Gastroesophageal sphincter (tissue), 4 donors: Measurements from ENCODE around the gene GRIA3. TPM values are rescaled to one million over a fixed set of nuclear protein-coding genes. Genes with fewer than 3 reads are reported as not detected.

ENCODE experiments used
- ATAC-seq: fragments of 150-250 bp; one replicate; pipeline ENCODE4 v1.9.1; 2016; ENCODE audit warnings: mild to moderate bottlenecking, moderate library complexity
- H3K27ac ChIP-seq, 4 donors: fragments of 200-600 bp; sonication (generic) in 3 of 4; 1 replicate in 3 of 4; 2 replicates in 1 of 4; pipeline ENCODE4 v1.5.1; 2016 to 2019
- H3K27me3 ChIP-seq: fragments of 200-600 bp; sonication (generic); one replicate; pipeline ENCODE4 v1.5.1; 2019
- H3K36me3 ChIP-seq, 2 donors: fragments of 200-600 bp; sonication (generic); one replicate each; pipeline ENCODE4 v1.5.1; 2019; ENCODE audit warnings: control low read depth in 1 of 2
- H3K4me1 ChIP-seq, 3 donors: fragments of 200-600 bp; sonication (generic); 1 replicate in 2 of 3; 2 replicates in 1 of 3; pipeline ENCODE4 v1.5.1; 2016 to 2019; ENCODE audit warnings: control low read depth in 2 of 3
- H3K4me3 ChIP-seq, 2 donors: fragments of 200-600 bp; sonication (generic); one replicate each; pipeline ENCODE4 v1.5.1; 2019; ENCODE audit warnings: mild to moderate bottlenecking in 1 of 2, moderate library complexity in 1 of 2
- H3K9me3 ChIP-seq, 3 donors: fragments of 200-600 bp; sonication (generic); one replicate each; pipeline ENCODE4 v1.5.1; 2017 to 2019; ENCODE audit warnings: control low read depth in 2 of 3
- CTCF ChIP-seq, 4 experiments: fragments of 200-600 bp in 2 of 4; fragments of 450-650 bp in 2 of 4; sonication (generic) in 1 of 4; IDR thresholded peaks; one replicate each; pipeline ENCODE4 v1.5.1; 2017 to 2019; ENCODE audit warnings: antibody characterized with exemption in 4 of 4, mild to moderate bottlenecking in 2 of 4, moderate library complexity in 2 of 4
- EP300 ChIP-seq: sonication (generic); formaldehyde crosslinking; IDR thresholded peaks from one replicate; pipeline ENCODE4 v1.6.1; 2017; ENCODE audit warnings: antibody characterized with exemption, mild to moderate bottlenecking
- POLR2A ChIP-seq, 2 donors: fragments of 450-650 bp; IDR thresholded peaks; one replicate each; pipeline ENCODE4 v1.6.1; 2017; ENCODE audit warnings: antibody characterized with exemption in 2 of 2, mild to moderate bottlenecking in 2 of 2, moderate library complexity in 1 of 2
- POLR2AphosphoS5 ChIP-seq: sonication (generic); formaldehyde crosslinking; IDR thresholded peaks from one replicate; pipeline ENCODE4 v1.6.1; 2017; ENCODE audit warnings: antibody characterized with exemption
- WGBS, 2 donors: methylation state at CpG; one replicate each; pipeline ENCODE4 v1.1.5; 2018; ENCODE audit warnings: low coverage in 1 of 2; 5-methylcytosine and 5-hydroxymethylcytosine counted together
- total RNA-seq, 4 donors: library from RNA; depleted of rRNA; stranded (reverse); fragments of >200 nt; gene quantifications; one replicate each; pipeline ENCODE4 v1.1.0, GENCODE V29; 2016

Gene GRIA3
- total RNA-seq, 4 donors from 2014 or later: 0.07 to 2.5 (median 1.1) TPM

GRCh38 chrX:123170546-123170945 is 13.5 kb upstream of the GRIA3 start:
- WGBS, 2 donors: 45 to 67% methylated on average over 3 to 7 of the region's 7 CpGs
- no peaks in the 10 kb centered on the region for H3K9me3 ChIP-seq
- H3K27me3 ChIP-seq: no peaks in the 10 kb centered on the region
- no peak for TF ChIP-seq POLR2A (IDR thresholded peaks at IDR 0.05)
- TF ChIP-seq EP300: no peak
- TF ChIP-seq POLR2AphosphoS5: no peak
- no peak for TF ChIP-seq CTCF (IDR thresholded peaks at IDR 0.05)
- H3K27ac ChIP-seq: no peak overlapping the region
- no peaks in the 10 kb centered on the region for H3K4me1 ChIP-seq
- ATAC-seq: no peak
- no peaks in the 10 kb centered on the region for H3K36me3 ChIP-seq
- H3K4me3 ChIP-seq: no peak overlapping the region

DNA sequence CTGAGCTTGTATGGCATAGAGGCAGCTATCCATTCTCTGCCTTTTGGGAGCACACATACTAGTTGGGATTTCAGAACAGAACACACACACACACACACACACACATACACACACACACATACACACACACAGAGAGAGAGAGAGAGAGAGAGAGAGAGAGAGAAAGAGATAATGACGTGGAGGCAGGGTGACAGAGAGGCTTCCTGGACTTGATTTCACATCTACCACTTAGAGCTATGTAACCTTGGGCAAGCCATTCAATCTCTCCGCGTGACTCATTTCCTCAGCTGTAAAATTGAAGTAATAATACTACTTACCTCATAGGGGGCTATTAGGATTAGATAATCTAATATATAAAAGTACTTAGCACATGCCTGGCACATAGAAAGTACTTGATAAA is 12.3 kb upstream of the GRIA3 start:
- 50 to 68% methylated on average over 3 of the region's 3 CpGs for WGBS, 2 donors
- Histone ChIP-seq H3K27me3 (no peaks in the 10 kb centered on the region), H3K9me3 (no peaks in the 10 kb centered on the region), H3K27ac (no peak overlapping the region), H3K4me1 (no peaks in the 10 kb centered on the region), H3K4me3 (no peak overlapping the region), H3K36me3 (no peaks in the 10 kb centered on the region)
- TF ChIP-seq CTCF (IDR thresholded peaks at IDR 0.05) (no peak), EP300 (no peak), POLR2AphosphoS5 (no peak), POLR2A (IDR thresholded peaks at IDR 0.05) (no peak)
- ATAC-seq: no peak

GRCh38 chrX:123172869-123173268 is 11.2 kb upstream of the GRIA3 start:
- no peaks in the 10 kb centered on the region for H3K9me3 ChIP-seq
- no peak for TF ChIP-seq CTCF (IDR thresholded peaks at IDR 0.05)
- no peak for TF ChIP-seq POLR2AphosphoS5
- TF ChIP-seq EP300: no peak
- no peak for TF ChIP-seq POLR2A (IDR thresholded peaks at IDR 0.05)
- H3K27me3 ChIP-seq: no peaks in the 10 kb centered on the region
- no peak overlapping the region for H3K27ac ChIP-seq
- no peaks in the 10 kb centered on the region for H3K36me3 ChIP-seq
- H3K4me3 ChIP-seq: no peak overlapping the region
- H3K4me1 ChIP-seq: no peaks in the 10 kb centered on the region
- no peak for ATAC-seq
- WGBS, 2 donors: 73 to 100% methylated on average over 2 of the region's 2 CpGs

DNA sequence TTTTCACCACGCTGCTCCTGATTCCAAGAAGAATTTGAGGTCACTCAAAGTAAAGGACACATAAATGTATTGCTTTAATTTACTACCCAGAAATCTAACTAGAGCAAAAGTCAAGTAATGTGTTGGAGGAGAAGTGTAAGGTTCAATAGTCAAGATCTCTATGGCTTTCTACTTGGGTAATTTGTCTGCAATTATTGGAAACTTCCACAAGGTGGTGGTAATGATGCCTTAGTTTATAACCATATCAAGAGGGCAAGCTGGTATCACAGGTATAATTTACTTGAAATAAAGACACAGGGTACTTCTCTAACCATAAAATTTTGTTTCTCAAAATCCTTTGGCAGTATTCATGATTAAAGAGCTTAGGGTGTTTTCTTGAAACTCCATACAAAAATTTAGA is 10.2 kb upstream of the GRIA3 start:
- Histone ChIP-seq H3K27ac (no peak overlapping the region), H3K4me1 (no peaks in the 10 kb centered on the region), H3K9me3 (no peaks in the 10 kb centered on the region), H3K4me3 (no peak overlapping the region), H3K36me3 (no peaks in the 10 kb centered on the region), H3K27me3 (no peaks in the 10 kb centered on the region)
- 0 to 50% methylated on average over 1 of the region's 1 CpG for WGBS, 2 donors
- ATAC-seq: no peak
- TF ChIP-seq POLR2AphosphoS5 (no peak), CTCF (IDR thresholded peaks at IDR 0.05) (no peak), EP300 (no peak), POLR2A (IDR thresholded peaks at IDR 0.05) (no peak)

- TF ChIP-seq POLR2A (IDR thresholded peaks at IDR 0.05) (no peak), EP300 (no peak), POLR2AphosphoS5 (no peak), CTCF (IDR thresholded peaks at IDR 0.05) (no peak)
- ATAC-seq: no peak
- Histone ChIP-seq H3K27ac (no peak overlapping the region), H3K4me3 (no peak overlapping the region), H3K27me3 (no peaks in the 10 kb centered on the region), H3K4me1 (no peaks in the 10 kb centered on the region), H3K9me3 (no peaks in the 10 kb centered on the region), H3K36me3 (no peaks in the 10 kb centered on the region)
Measured at GRCh38 chrX:123175366-123176122, 8.5 kb upstream of the GRIA3 start.
